ENCODE results near the gene NFATC2. TPM values are rescaled to one million over a fixed set of nuclear protein-coding genes. Genes with fewer than 3 reads are reported as not detected.

NFATC2 gene
- total RNA-seq, 4 donors from 2014 or later = 4.1 to 51.5 (median 8.7) TPM

DNA sequence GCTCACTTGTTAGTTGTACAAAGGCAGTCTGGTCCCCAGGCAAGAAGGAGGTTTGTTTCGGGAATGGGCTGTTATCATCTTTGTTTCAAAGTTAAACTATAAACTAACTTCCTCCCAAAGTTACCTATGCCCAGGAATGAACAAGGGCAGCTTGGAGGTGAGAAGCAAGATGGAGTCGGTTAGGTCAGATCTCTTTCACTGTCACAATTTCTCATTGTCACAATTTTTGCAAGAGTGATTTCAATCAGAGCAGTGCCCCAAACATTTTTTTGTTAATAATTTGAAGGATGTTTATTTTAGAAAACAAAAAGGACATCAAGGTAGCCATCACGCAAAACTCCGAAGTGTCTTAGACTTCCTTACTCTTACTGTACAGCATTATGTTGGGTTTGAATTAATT lies 170.8 kb downstream of the NFATC2 start:
- TF ChIP-seq, protein P1, sequence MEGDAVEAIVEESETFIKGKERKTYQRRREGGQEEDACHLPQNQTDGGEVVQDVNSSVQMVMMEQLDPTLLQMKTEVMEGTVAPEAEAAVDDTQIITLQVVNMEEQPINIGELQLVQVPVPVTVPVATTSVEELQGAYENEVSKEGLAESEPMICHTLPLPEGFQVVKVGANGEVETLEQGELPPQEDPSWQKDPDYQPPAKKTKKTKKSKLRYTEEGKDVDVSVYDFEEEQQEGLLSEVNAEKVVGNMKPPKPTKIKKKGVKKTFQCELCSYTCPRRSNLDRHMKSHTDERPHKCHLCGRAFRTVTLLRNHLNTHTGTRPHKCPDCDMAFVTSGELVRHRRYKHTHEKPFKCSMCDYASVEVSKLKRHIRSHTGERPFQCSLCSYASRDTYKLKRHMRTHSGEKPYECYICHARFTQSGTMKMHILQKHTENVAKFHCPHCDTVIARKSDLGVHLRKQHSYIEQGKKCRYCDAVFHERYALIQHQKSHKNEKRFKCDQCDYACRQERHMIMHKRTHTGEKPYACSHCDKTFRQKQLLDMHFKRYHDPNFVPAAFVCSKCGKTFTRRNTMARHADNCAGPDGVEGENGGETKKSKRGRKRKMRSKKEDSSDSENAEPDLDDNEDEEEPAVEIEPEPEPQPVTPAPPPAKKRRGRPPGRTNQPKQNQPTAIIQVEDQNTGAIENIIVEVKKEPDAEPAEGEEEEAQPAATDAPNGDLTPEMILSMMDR (IDR thresholded peaks at IDR 0.05) = no peak
- ATAC-seq (ENCODE audit: low FRiP score) = no peak
- no peak for DNase-seq (ENCODE audit: low spot score)

DNA sequence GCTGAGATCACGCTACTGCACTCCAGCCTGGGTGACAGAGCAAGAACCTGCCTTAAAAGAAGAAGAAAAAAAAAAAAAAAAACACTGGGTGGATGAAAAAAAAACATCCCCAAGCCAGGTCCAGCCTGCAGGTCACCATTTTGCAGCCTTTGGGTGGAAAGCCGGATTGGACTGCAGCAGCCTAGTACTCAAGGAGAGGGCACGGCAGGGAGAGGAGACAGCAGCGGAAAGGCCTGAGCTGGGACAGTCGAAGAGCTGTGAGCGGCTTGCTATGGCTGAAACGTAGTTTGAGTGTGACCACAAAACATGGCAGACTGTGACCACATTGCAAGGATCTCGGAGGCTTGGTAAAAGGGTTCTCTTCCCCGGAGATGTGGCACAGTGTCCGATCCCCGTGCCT lies 173.0 kb downstream of the NFATC2 start:
- no peak for ATAC-seq (ENCODE audit: low FRiP score)
- TF ChIP-seq, protein P1 (IDR thresholded peaks at IDR 0.05) = no peak
- no peak for DNase-seq (ENCODE audit: low spot score)

DNA sequence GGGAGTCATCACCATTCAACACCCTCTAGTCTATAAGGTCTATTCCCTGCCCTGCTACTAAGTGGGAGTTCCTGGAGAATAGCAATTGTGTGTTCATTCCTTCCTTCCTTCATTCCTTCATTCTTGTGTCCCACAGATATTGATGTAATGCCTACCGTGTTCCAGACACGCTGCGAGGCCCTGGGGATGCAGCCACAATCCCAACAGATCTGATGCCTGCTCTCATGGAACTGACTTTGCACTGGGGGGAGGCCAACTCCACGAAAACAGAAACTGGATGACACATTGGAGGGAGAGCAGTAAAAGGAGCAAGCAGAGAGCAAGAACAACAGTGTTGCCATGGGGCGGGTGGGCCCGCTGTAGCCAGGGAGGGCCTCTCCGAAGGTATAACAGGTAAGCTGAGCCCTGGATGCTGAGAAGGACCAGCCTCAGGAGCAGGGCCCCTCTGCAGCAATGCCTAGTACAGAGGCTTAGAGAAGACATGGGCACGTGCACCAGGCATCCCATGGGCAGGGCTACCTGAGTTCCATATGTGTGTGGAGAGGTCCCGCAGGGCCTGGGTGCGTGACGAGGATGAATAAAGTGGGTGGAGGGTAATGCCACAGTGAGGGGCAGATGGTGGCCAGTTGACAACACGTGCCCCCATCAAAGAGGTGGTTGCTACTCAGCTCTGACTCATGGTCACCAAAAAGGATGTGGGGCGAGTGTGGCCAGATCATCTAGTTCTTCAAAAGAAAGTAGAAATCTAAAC lies 173.9 kb downstream of the NFATC2 start:
- ATAC-seq (ENCODE audit: low FRiP score) (no peak), DNase-seq (ENCODE audit: low spot score) (no peak)
- TF ChIP-seq, protein P1 (IDR thresholded peaks at IDR 0.05) = no peak

DNA sequence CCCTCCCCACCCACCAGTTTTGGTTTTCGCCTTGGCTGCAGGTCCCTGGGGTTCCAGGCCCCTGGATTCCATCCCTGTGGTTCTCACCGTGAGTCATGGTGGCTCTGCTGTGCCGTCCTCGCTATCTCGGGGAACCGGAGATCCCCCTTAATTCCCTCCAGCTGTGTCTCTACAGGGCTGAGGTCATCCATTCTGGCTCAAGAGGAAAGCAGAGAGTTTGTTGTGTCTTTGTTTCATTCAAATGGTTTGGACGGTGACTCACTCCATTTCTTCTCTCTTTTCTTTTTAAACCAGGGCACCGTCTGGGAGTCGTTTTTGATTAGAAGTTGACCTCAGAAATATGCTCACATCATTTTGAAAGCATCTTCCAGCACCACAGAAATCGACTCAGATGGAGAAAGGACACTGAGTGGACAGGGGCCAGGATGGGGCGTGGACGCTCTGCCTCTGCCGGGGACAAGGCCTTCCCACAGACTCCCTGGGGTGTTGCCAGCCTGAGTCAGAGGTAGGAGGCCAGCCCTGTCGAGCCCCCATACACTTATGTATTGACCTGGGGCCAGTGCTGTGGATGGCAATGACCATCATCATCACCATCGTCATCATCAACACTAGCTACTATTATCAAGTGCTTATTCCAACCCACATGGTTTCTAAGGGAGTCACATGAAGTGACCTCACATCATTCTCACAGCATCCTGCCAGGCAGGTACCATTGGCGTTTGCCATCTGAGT lies 176.2 kb downstream of the NFATC2 start:
- ATAC-seq (ENCODE audit: low FRiP score) = peak; percentile 80
- TF ChIP-seq, protein P1 (IDR thresholded peaks at IDR 0.05) = no peak
- peak; percentile 42 for DNase-seq (ENCODE audit: low spot score)

DNA sequence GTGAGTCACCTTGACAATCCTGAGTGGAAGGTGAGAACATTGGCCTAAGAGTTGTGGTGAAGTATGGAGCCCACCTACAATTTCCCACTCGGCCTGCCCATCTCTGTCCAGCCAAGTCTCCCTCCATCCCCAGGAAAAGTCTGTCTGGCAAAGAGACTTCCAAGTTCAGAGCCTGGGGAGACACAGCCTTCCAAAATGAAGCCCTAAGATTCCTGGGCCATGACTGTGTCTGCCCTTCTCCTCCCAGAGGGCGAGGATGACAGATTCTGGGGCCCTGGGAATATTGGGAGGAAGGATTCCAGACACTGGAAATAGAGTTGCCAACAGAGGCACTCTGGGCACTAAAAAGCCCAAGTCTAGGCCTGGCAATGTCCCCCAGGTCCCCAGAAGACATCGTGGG lies 176.8 kb downstream of the NFATC2 start:
- TF ChIP-seq, protein P1 (IDR thresholded peaks at IDR 0.05) = no peak
- DNase-seq (ENCODE audit: low spot score) (no peak), ATAC-seq (ENCODE audit: low FRiP score) (no peak)

DNA sequence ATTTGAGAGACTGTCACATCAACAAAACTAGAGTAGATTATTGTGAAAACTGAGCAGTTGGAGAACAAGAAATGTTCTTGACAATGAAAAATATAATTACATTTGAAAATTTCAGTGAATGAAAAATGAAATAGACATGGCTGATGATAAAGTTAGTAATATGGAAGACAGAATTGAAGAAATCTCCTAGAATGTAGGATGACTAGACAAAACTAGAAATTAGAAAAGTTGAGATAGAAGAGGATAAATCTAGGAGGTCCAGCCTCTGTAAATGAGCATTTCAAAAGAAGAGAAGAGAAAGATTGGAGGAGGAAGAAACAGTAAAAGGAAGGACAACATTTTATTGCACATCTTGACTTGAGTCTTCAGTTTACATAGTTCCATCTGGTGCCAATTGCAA lies 178.7 kb downstream of the NFATC2 start:
- ATAC-seq (ENCODE audit: low FRiP score) (no peak), DNase-seq (ENCODE audit: low spot score) (no peak)
- TF ChIP-seq, protein P1 (IDR thresholded peaks at IDR 0.05) = no peak

DNA sequence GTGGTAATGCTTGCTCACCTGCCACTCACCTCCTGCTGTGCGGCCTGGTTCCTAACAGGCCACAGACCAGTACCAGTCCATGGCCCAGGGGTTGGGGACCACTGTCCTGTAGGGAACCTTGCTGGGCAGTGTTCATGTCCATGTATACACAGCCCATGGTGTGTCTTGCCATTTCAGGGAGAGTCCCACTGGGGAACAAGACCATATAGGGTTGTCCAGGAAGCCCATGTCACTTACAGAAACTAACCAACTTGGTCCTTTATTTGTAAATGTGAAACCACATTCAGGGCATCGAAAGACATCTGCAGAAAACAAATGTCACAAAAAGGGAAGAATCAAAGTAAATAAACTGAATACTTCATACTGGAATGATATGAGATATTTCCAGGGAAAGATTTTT lies 179.1 kb downstream of the NFATC2 start:
- TF ChIP-seq, protein P1 (IDR thresholded peaks at IDR 0.05) = no peak
- DNase-seq (ENCODE audit: low spot score) (no peak), ATAC-seq (ENCODE audit: low FRiP score) (no peak)

Data from omental fat pad (tissue), 4 donors.